ENCODE data around the gene PITPNC1.

DNA sequence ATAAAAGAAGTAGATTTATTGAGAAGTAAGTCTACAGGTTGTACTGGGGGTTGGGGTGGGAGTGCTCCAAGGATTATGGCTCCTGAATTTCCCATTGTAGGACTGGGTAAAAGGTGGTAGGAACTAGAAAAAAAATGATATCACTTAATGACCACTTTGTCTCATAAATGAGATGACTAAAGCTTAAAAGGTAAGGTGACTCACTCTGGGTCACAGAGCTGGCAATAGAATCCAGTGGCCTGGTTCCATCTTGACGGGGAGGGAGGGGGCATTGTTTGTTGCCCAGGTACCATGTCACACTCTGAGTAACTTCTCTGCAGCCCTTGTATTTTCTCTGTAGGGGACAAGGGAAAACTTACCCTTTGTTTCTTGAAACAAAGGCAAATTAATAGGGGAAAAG is 126.1 kb downstream of the PITPNC1 start:
- no peak for TF ChIP-seq POLR2AphosphoS5 (IDR thresholded peaks at IDR 0.05)
- no peak for TF ChIP-seq MXI1 (conservative IDR thresholded peaks at IDR 0.05; ENCODE audit: poor library complexity, severe bottlenecking)
- TF ChIP-seq, protein P1, sequence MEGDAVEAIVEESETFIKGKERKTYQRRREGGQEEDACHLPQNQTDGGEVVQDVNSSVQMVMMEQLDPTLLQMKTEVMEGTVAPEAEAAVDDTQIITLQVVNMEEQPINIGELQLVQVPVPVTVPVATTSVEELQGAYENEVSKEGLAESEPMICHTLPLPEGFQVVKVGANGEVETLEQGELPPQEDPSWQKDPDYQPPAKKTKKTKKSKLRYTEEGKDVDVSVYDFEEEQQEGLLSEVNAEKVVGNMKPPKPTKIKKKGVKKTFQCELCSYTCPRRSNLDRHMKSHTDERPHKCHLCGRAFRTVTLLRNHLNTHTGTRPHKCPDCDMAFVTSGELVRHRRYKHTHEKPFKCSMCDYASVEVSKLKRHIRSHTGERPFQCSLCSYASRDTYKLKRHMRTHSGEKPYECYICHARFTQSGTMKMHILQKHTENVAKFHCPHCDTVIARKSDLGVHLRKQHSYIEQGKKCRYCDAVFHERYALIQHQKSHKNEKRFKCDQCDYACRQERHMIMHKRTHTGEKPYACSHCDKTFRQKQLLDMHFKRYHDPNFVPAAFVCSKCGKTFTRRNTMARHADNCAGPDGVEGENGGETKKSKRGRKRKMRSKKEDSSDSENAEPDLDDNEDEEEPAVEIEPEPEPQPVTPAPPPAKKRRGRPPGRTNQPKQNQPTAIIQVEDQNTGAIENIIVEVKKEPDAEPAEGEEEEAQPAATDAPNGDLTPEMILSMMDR (IDR thresholded peaks at IDR 0.05; ENCODE audit: poor library complexity, severe bottlenecking): no peak

Measured in neural cell (in vitro differentiated cells).